Peyer's patch (tissue), 4 donors: ENCODE measurements around the gene AK4. TPM values are rescaled to one million over a fixed set of nuclear protein-coding genes. Genes with fewer than 3 reads are reported as not detected.

Source experiments
- DNase-seq, 3 donors: peaks; one replicate each; pipeline ENCODE4 v3.0.0-alpha.2; 2017 to 2019
- H3K27ac ChIP-seq, 4 donors: fragments of 200-600 bp; sonication (generic); one replicate each; pipeline ENCODE4 v1.5.1; 2016 to 2019
- H3K27me3 ChIP-seq, 2 donors: fragments of 200-600 bp; sonication (generic); one replicate each; pipeline ENCODE4 v1.5.1; 2019
- H3K36me3 ChIP-seq, 3 donors: fragments of 200-600 bp; sonication (generic); one replicate each; pipeline ENCODE4 v1.5.1; 2016 to 2019
- H3K4me1 ChIP-seq, 4 donors: fragments of 200-600 bp; sonication (generic); one replicate each; pipeline ENCODE4 v1.5.1; 2016 to 2019
- H3K4me3 ChIP-seq, 4 donors: fragments of 200-600 bp; sonication (generic); 1 replicate in 3 of 4; 2 replicates in 1 of 4; pipeline ENCODE4 v1.5.1; 2016 to 2019; ENCODE audit warnings: mild to moderate bottlenecking in 1 of 4
- H3K9me3 ChIP-seq, 4 donors: fragments of 200-600 bp; sonication (generic); one replicate each; pipeline ENCODE4 v1.5.1; 2016 to 2019; ENCODE audit warnings: mild to moderate bottlenecking in 1 of 4
- POLR2A ChIP-seq, 2 donors: fragments of 450-650 bp; IDR thresholded peaks; one replicate each; pipeline ENCODE4 v1.5.1; 2017; ENCODE audit warnings: antibody characterized with exemption in 2 of 2, mild to moderate bottlenecking in 2 of 2, moderate library complexity in 2 of 2
- total RNA-seq, 4 donors: library from RNA; depleted of rRNA; stranded (reverse); fragments of >200 nt; gene quantifications; one replicate each; pipeline ENCODE4 v1.1.0, GENCODE V29; 2016
- TF ChIP-seq, protein P1 (sequence below), 6 experiments: fragments of 450-650 bp in 4 of 6; fragments of 200-600 bp in 2 of 6; sonication (generic) in 1 of 6; IDR thresholded peaks; one replicate each; pipeline ENCODE4 v1.5.1; 2017 to 2019; ENCODE audit warnings: antibody characterized with exemption in 6 of 6, mild to moderate bottlenecking in 3 of 6, moderate library complexity in 1 of 6

Gene AK4
- total RNA-seq, 4 donors from 2014 or later: 4.8 to 12.2 (median 6.8) TPM

DNA sequence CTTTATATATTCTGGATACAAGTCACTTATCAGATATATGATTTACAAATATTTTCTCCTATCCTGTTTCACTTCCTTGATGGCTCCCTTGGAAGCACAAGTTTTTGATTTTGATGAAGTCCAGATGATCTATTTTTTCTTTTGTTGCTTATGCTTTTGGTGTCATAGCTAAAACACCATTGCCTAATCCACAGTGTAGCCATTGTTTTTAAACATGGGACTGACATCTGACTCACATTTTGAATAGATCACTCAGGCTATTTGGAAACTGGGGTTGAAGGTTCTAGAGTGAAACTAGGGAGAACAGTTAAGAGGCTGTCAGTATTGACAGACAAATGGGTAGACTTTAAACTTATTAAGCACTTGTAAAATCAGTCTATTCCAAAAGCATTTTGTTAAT lies 16.6 kb downstream of the AK4 start:
- no peak for DNase-seq
- Histone ChIP-seq H3K4me1 (no peaks in the 10 kb centered on the region), H3K36me3 (no peaks in the 10 kb centered on the region), H3K27ac (no peak overlapping the region), H3K27me3 (no peaks in the 10 kb centered on the region), H3K9me3 (no peaks in the 10 kb centered on the region), H3K4me3 (no peak overlapping the region)
- TF ChIP-seq, protein P1, sequence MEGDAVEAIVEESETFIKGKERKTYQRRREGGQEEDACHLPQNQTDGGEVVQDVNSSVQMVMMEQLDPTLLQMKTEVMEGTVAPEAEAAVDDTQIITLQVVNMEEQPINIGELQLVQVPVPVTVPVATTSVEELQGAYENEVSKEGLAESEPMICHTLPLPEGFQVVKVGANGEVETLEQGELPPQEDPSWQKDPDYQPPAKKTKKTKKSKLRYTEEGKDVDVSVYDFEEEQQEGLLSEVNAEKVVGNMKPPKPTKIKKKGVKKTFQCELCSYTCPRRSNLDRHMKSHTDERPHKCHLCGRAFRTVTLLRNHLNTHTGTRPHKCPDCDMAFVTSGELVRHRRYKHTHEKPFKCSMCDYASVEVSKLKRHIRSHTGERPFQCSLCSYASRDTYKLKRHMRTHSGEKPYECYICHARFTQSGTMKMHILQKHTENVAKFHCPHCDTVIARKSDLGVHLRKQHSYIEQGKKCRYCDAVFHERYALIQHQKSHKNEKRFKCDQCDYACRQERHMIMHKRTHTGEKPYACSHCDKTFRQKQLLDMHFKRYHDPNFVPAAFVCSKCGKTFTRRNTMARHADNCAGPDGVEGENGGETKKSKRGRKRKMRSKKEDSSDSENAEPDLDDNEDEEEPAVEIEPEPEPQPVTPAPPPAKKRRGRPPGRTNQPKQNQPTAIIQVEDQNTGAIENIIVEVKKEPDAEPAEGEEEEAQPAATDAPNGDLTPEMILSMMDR (IDR thresholded peaks at IDR 0.05): no peak
- TF ChIP-seq POLR2A (IDR thresholded peaks at IDR 0.05): no peak

DNA sequence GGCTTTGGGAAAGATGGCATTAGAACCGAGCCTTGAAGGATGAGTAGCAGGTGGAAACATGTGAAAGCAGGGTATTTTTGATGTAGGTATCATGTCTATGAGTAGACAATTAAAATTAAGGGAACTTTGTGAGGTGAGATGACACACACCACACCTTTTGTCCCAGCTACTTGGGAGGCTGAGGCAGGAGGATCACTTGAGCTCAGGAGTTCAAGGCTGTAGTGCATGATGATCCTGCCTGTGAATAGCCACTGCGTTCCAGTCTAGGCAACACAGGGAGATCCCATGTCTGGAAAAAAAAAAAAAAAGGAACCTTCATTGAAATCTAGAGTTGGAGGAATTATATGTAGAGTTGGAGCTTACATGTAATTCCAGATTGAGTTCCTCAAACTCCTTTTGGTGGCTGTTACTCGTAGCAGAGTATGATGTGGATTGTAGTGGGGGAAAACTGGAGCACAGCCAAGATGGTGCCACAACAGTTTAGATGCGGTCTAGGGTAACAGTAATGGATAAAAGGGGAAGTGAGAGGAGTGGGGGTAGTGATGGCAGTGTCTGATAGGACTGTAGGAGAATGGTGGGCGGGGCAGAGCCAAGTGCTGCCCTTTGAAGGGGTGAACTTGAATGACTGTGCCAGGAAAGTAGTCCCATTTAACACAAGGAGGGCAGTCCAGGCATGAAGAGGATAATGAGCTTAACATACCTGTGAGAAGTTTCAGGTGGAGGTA lies 17.4 kb downstream of the AK4 start:
- no peaks in the 10 kb centered on the region for H3K27me3 ChIP-seq
- TF ChIP-seq, protein P1 (IDR thresholded peaks at IDR 0.05): no peak
- TF ChIP-seq POLR2A (IDR thresholded peaks at IDR 0.05): no peak
- no peaks in the 10 kb centered on the region for H3K4me1 ChIP-seq
- H3K27ac ChIP-seq: no peak overlapping the region
- H3K36me3 ChIP-seq: no peaks in the 10 kb centered on the region
- H3K4me3 ChIP-seq: no peak overlapping the region
- H3K9me3 ChIP-seq: no peaks in the 10 kb centered on the region
- no peak for DNase-seq

DNA sequence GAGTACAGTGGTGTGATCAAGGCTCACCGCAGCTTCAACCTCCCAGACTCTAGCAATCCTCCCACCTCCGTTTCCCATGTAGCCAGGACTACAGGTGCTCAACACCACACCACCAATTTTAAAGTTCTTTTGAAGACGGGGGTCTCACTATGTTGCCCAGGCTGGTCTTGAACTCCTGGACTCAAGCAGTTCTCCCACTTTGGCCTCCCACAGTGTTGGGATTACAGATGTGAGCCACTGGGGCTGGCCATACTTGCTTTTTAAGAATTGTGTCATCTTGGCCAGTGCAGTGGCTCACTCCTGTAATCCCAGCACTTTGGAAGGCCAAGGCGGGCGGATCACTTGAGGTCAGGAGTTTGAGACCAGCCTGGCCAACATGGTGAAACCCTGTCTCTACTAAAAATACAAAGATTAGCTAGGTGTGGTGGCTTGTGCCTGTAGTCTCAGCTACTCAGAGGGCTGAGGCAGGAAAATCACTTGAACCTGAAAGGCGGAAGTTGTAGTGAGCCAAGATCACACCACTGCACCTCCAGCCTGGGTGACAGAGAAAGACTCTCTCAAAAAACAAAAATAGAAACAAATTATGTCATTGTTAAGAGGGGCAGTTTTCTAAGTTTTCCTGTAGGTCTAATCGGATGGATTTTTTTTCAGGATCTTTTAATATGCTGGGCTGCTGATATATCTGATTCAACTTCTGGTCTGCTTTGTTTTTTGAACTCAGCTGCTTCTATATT lies 18.7 kb downstream of the AK4 start:
- no peaks in the 10 kb centered on the region for H3K4me1 ChIP-seq

DNA sequence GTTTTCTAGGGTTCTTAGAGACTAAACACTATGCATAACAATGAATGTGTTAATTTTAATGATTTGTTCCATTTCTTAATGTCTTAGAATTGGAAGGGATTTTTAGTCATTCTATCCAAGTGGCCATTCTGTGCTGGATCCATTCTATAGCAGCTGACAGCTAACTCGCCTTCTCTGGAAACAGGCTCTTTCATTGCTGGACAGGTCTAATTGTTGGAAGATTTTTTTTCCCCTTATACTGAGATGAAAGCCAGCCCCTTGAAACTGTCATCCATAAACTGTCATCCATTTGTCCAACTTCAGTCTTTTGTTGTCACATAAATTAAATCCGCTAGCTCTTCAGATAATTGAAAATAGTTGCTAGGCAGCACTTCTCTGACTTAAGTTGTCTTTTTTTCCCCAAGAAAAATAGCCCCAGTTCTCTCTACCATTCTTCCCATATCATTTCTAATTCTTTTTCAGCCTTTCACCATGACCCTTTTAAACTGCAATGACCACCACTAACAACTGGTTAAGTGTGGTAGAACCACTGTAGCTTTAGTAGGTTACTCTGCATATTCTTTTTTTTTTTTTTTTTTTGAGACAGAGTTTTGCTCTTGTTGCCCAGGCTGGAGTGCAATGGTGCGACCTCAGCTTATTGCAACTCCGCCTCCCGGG lies 19.7 kb downstream of the AK4 start:
- Histone ChIP-seq H3K27ac (no peak overlapping the region), H3K36me3 (no peaks in the 10 kb centered on the region), H3K9me3 (no peaks in the 10 kb centered on the region), H3K27me3 (no peaks in the 10 kb centered on the region), H3K4me1 (no peaks in the 10 kb centered on the region), H3K4me3 (no peak overlapping the region)
- DNase-seq: no peak
- no peak for TF ChIP-seq POLR2A (IDR thresholded peaks at IDR 0.05)
- TF ChIP-seq, protein P1 (IDR thresholded peaks at IDR 0.05): no peak

More for the DNA sequence above, 18.7 kb downstream of the AK4 start:
- H3K9me3 ChIP-seq: no peaks in the 10 kb centered on the region
- no peaks in the 10 kb centered on the region for H3K36me3 ChIP-seq
- H3K4me3 ChIP-seq: no peak overlapping the region
- no peaks in the 10 kb centered on the region for H3K27me3 ChIP-seq
- no peak for DNase-seq
- no peak overlapping the region for H3K27ac ChIP-seq
- no peak for TF ChIP-seq POLR2A (IDR thresholded peaks at IDR 0.05)
- TF ChIP-seq, protein P1 (IDR thresholded peaks at IDR 0.05): no peak

DNA sequence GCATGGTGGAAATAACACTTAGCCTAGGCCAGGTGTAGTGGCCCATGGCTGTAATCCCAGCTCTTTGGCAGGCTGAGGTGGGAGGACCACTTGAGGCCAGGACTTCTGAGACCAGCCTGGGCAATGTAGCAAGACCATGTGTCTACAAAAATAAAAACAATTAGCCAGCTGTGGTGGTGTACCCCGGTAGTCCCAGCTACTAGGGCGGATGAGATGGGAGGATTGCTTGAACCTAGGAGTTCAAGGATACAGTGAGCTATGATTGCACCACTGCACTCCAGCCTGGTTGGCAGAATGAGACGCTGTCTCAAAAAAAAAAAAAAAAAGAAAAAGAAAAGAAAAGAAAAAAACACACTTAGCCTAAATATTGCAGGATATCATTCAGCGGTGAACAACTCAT lies 20.9 kb downstream of the AK4 start:
- Histone ChIP-seq H3K9me3 (no peaks in the 10 kb centered on the region), H3K4me1 (no peaks in the 10 kb centered on the region), H3K27me3 (no peaks in the 10 kb centered on the region), H3K36me3 (no peaks in the 10 kb centered on the region), H3K4me3 (no peak overlapping the region), H3K27ac (no peak overlapping the region)
- no peak for DNase-seq
- no peak for TF ChIP-seq POLR2A (IDR thresholded peaks at IDR 0.05)
- TF ChIP-seq, protein P1 (IDR thresholded peaks at IDR 0.05): no peak
